ENCODE measurements around the gene EFTUD2.

DNA sequence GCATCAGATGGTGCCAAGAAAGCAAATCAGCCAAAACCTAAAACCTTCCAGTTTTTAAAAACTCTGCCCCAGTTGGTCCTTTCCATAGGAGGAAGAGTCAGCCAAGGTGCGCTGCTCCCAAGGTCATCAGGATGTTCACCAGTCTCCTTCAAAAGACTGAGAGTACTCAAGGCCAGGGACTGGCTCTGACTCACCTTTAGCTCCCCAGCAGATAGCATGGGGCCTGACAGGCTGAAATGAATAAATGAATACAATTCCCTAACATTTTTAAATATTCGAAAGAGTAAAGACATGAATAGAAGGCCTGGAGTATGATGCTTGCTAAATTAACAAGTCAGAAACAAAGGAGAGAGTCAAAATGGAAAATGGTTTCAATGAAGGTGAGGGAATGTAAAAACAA is 19.2 kb downstream of the EFTUD2 start:
- TF ChIP-seq, protein P1, sequence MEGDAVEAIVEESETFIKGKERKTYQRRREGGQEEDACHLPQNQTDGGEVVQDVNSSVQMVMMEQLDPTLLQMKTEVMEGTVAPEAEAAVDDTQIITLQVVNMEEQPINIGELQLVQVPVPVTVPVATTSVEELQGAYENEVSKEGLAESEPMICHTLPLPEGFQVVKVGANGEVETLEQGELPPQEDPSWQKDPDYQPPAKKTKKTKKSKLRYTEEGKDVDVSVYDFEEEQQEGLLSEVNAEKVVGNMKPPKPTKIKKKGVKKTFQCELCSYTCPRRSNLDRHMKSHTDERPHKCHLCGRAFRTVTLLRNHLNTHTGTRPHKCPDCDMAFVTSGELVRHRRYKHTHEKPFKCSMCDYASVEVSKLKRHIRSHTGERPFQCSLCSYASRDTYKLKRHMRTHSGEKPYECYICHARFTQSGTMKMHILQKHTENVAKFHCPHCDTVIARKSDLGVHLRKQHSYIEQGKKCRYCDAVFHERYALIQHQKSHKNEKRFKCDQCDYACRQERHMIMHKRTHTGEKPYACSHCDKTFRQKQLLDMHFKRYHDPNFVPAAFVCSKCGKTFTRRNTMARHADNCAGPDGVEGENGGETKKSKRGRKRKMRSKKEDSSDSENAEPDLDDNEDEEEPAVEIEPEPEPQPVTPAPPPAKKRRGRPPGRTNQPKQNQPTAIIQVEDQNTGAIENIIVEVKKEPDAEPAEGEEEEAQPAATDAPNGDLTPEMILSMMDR (IDR thresholded peaks at IDR 0.05), result no peak
- TF ChIP-seq ELF4 (CRISPR knock-in tag; IDR thresholded peaks at IDR 0.05; ENCODE audit: low read depth) (no peak), TEAD4 (CRISPR knock-in tag; IDR thresholded peaks at IDR 0.05) (no peak), CREB1 (CRISPR knock-in tag; IDR thresholded peaks at IDR 0.05) (no peak), ZNF317 (CRISPR knock-in tag; IDR thresholded peaks at IDR 0.05; ENCODE audit: borderline replicate concordance, low read depth) (no peak), NR3C1 (CRISPR knock-in tag; conservative IDR thresholded peaks at IDR 0.05; ENCODE audit: low read depth) (no peak)

Measured in WTC11 (cell line).